Activated T-helper 1 cell treated with anti-CD3 and anti-CD28 coated beads, Interleukin-12 subunit alpha, Interleukin-12 subunit beta, Interleukin-2, Interleukin-4 antibody, amounts not matched to agents 30 ng/mL and 10 ng/mL and 1 ng/mL, durations not matched to agents 14 hours and 24 hours and 36 hours (primary cell): ENCODE data around the gene VPS35. TPM values are rescaled to one million over a fixed set of nuclear protein-coding genes. Genes with fewer than 3 reads are reported as not detected.
"Not testable (repeated sequence)": the region's sequence is repeated elsewhere in the genome, so short reads cannot be mapped to it uniquely, and the experiment has no call there.

Source experiments
- DNase-seq: peaks from one replicate; pipeline ENCODE4 v3.0.0; 2021; ENCODE audit warnings: low spot score
- H3K27ac Mint-ChIP-seq: one replicate; pipeline ENCODE4 v1.8.0; 2021; ENCODE audit warnings: mild to moderate bottlenecking, mixed read lengths
- H3K27me3 Mint-ChIP-seq: one replicate; pipeline ENCODE4 v1.8.0; 2022; ENCODE audit warnings: mild to moderate bottlenecking, moderate library complexity, mixed read lengths; ENCODE audit not compliant: insufficient read depth
- H3K36me3 Mint-ChIP-seq: one replicate; pipeline ENCODE4 v1.8.0; 2021; ENCODE audit warnings: low read depth, mixed read lengths
- H3K4me1 Mint-ChIP-seq: one replicate; pipeline ENCODE4 v1.8.0; 2021; ENCODE audit warnings: low read depth, mixed read lengths
- H3K4me3 Mint-ChIP-seq: one replicate; pipeline ENCODE4 v1.8.0; 2021; ENCODE audit warnings: mild to moderate bottlenecking, moderate library complexity, mixed read lengths
- H3K9me3 Mint-ChIP-seq: one replicate; pipeline ENCODE4 v1.8.0; 2021; ENCODE audit warnings: mixed read lengths
- intact Hi-C: fragments of 100-400 bp; cut with micrococcal nuclease; formaldehyde crosslinking; loops from one replicate; pipeline ENCODE4 v1.15.1; 2024
- total RNA-seq: library from RNA; stranded (reverse); gene quantifications from 2 replicates; pipeline ENCODE4 v1.2.3, GENCODE V29; 2022

VPS35 gene
- total RNA-seq, 1 donor from 2014 or later, result 81.0 TPM

- H3K4me1 Mint-ChIP-seq, intact Hi-C loops, H3K27ac Mint-ChIP-seq, H3K27me3 Mint-ChIP-seq, H3K4me3 Mint-ChIP-seq, DNase-seq, H3K9me3 Mint-ChIP-seq: not testable (repeated sequence)
- peaks cover 41% of the 10 kb centered on the region for H3K36me3 Mint-ChIP-seq
These were observed 11.0 kb downstream of the VPS35 start for GRCh38 chr16:46677943-46678342.

GRCh38 chr16:46673320-46674013, 15.5 kb downstream of the VPS35 start:
- Mint-ChIP-seq H3K27ac (no peak overlapping the region), H3K27me3 (no peaks in the 10 kb centered on the region), H3K4me3 (no peak overlapping the region), H3K4me1 (peaks cover 4% of the 10 kb centered on the region), H3K9me3 (no peaks in the 10 kb centered on the region), H3K36me3 (peaks cover 40% of the 10 kb centered on the region)
- intact Hi-C loops, result loop anchor here (1.0 to 5.0 kb wide), 4 partner anchors 15 to 257 kb away; no protein-coding TSS in a partner anchor
- peak; percentile 22 for DNase-seq

GRCh38 chr16:46662123-46662522, 26.9 kb downstream of the VPS35 start:
- Mint-ChIP-seq H3K27me3 (no peaks in the 10 kb centered on the region), H3K4me3 (no peak overlapping the region), H3K4me1 (peaks cover 17% of the 10 kb centered on the region), H3K9me3 (no peaks in the 10 kb centered on the region), H3K27ac (no peak overlapping the region), H3K36me3 (peaks cover 49% of the 10 kb centered on the region)
- DNase-seq, result no peak
- intact Hi-C loops, result no loop called here

GRCh38 chr16:46658925-46659324, 30.1 kb downstream of the VPS35 start:
- Mint-ChIP-seq H3K4me3 (no peak overlapping the region), H3K36me3 (peaks cover 41% of the 10 kb centered on the region), H3K27ac (peak overlapping the region; percentile 70), H3K27me3 (no peaks in the 10 kb centered on the region), H3K4me1 (peaks cover 17% of the 10 kb centered on the region), H3K9me3 (no peaks in the 10 kb centered on the region)
- DNase-seq, result peak; percentile 11
- intact Hi-C loops, result loop anchor here (1.0 kb wide), 2 partner anchors 38 to 105 kb away; partner anchors contain the start of gene SHCBP1

GRCh38 chr16:46651305-46651704, 37.7 kb downstream of the VPS35 start:
- H3K36me3 Mint-ChIP-seq, result peaks cover 4% of the 10 kb centered on the region

GRCh38 chr16:46650254-46650623, 38.7 kb downstream of the VPS35 start:
- H3K36me3 Mint-ChIP-seq, result no peaks in the 10 kb centered on the region
- H3K4me3 Mint-ChIP-seq, result no peak overlapping the region
- H3K27ac Mint-ChIP-seq, result no peak overlapping the region
- intact Hi-C loops, result no loop called here
- no peaks in the 10 kb centered on the region for H3K9me3 Mint-ChIP-seq
- DNase-seq, result no peak
- H3K27me3 Mint-ChIP-seq, result no peaks in the 10 kb centered on the region
- peaks cover 6% of the 10 kb centered on the region for H3K4me1 Mint-ChIP-seq

More at GRCh38 chr16:46651305-46651704, 37.7 kb downstream of the VPS35 start:
- Mint-ChIP-seq H3K9me3 (no peaks in the 10 kb centered on the region), H3K27me3 (no peaks in the 10 kb centered on the region), H3K4me3 (no peak overlapping the region), H3K4me1 (peaks cover 6% of the 10 kb centered on the region), H3K27ac (no peak overlapping the region)
- DNase-seq, result no peak
- intact Hi-C loops, result no loop called here

- Mint-ChIP-seq H3K27ac (no peak overlapping the region), H3K4me3 (no peak overlapping the region), H3K9me3 (no peaks in the 10 kb centered on the region), H3K4me1 (peaks cover 6% of the 10 kb centered on the region), H3K36me3 (no peaks in the 10 kb centered on the region), H3K27me3 (no peaks in the 10 kb centered on the region)
- no peak for DNase-seq
- intact Hi-C loops, result no loop called here
These were observed 39.3 kb downstream of the VPS35 start for GRCh38 chr16:46649588-46650253.

GRCh38 chr16:46648656-46649055, 40.3 kb downstream of the VPS35 start:
- intact Hi-C loops, result no loop called here
- H3K36me3 Mint-ChIP-seq, result no peaks in the 10 kb centered on the region
- H3K27me3 Mint-ChIP-seq, result peaks cover 3% of the 10 kb centered on the region
- H3K27ac Mint-ChIP-seq, result no peak overlapping the region
- peaks cover 9% of the 10 kb centered on the region for H3K9me3 Mint-ChIP-seq
- no peak overlapping the region for H3K4me3 Mint-ChIP-seq
- DNase-seq, result no peak
- peaks cover 6% of the 10 kb centered on the region for H3K4me1 Mint-ChIP-seq

GRCh38 chr16:46638947-46639925, 49.7 kb downstream of the VPS35 start:
- DNase-seq, result no peak
- intact Hi-C loops, result no loop called here
- no peak overlapping the region for H3K4me3 Mint-ChIP-seq
- H3K36me3 Mint-ChIP-seq, result no peaks in the 10 kb centered on the region
- no peak overlapping the region for H3K27ac Mint-ChIP-seq
- peaks cover 6% of the 10 kb centered on the region for H3K27me3 Mint-ChIP-seq
- no peaks in the 10 kb centered on the region for H3K4me1 Mint-ChIP-seq
- peaks cover 11% of the 10 kb centered on the region for H3K9me3 Mint-ChIP-seq

- H3K4me3 Mint-ChIP-seq, result no peak overlapping the region
- H3K27ac Mint-ChIP-seq, result no peak overlapping the region
- intact Hi-C loops, result no loop called here
- H3K36me3 Mint-ChIP-seq, result no peaks in the 10 kb centered on the region
- peaks cover 3% of the 10 kb centered on the region for H3K27me3 Mint-ChIP-seq
- no peak for DNase-seq
- H3K9me3 Mint-ChIP-seq, result no peaks in the 10 kb centered on the region
- H3K4me1 Mint-ChIP-seq, result no peaks in the 10 kb centered on the region
These were observed 55.9 kb downstream of the VPS35 start for GRCh38 chr16:46632778-46633733.

GRCh38 chr16:46629331-46630219, 59.4 kb downstream of the VPS35 start:
- Mint-ChIP-seq H3K4me3 (no peak overlapping the region), H3K36me3 (no peaks in the 10 kb centered on the region), H3K9me3 (no peaks in the 10 kb centered on the region), H3K27ac (no peak overlapping the region), H3K4me1 (no peaks in the 10 kb centered on the region), H3K27me3 (no peaks in the 10 kb centered on the region)
- DNase-seq, result no peak
- intact Hi-C loops, result no loop called here
